GM10248 (cell line): ENCODE results near the gene FNTB.
"Not testable (repeated sequence)": the region's sequence is repeated elsewhere in the genome, so short reads cannot be mapped to it uniquely, and the experiment has no call there.

Experiments
- CTCF ChIA-PET: fragments of 300-600 bp; sonication (Branson Sonifier 250); formaldehyde crosslinking; extraction: SDS; loops from one replicate; lab custom pipeline; 2021; ENCODE audit warnings: antibody characterized with exemption; lab: Yijun Ruan, JAX
- POLR2A ChIA-PET: fragments of 350-650 bp; sonication (Branson Sonifier 250); formaldehyde crosslinking; extraction: SDS; loops from one replicate; lab custom pipeline; 2020; ENCODE audit warnings: antibody characterized with exemption; lab: Yijun Ruan, JAX
- DNase-seq: peaks from one replicate; pipeline ENCODE4 v3.0.0; 2012; ENCODE audit errors: extremely low spot score
- CTCF ChIP-seq: IDR thresholded peaks from 2 replicates; pipeline ENCODE4 v1.5.1; 2012; ENCODE audit warnings: mild to moderate bottlenecking, low read depth; ENCODE audit errors: extremely low read depth, missing control alignments, control extremely low read depth

The FNTB gene

DNA sequence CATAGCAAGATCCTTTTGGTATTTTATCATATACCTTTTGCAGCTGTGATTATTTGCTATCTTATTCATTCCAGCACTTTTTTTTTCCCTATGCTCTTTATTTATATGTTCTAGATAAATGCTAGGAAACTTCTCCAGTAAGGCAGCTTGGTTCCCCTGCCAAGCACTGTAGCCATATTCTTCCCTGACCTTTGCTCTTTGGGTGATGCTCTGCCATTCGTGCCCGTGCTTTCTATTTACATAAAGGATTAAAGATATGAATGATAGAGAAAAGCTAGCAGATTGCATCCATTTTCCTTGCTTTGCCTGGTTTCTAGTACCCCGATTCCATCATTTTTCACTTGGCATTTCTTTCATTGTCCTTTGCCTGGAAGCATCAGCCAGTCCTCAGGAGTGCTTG is 42.2 kb downstream of the FNTB start:
- DNase-seq = no peak
- TF ChIP-seq CTCF = no peak
- POLR2A ChIA-PET = no interaction called here
- CTCF ChIA-PET = interaction anchor here (1.0 to 1.3 kb wide), 3 partner anchors 8 to 26 kb away, joined by 3 to 4 read pairs (median 3); no protein-coding TSS in a partner anchor

GRCh38 chr14:65031321-65031720 is 44.6 kb downstream of the FNTB start:
- CTCF ChIA-PET = interaction anchor here (1.1 to 2.0 kb wide), 2 partner anchors 9 to 11 kb away, joined by 3 to 6 read pairs; no protein-coding TSS in a partner anchor
- POLR2A ChIA-PET, DNase-seq: not testable (repeated sequence)

DNA sequence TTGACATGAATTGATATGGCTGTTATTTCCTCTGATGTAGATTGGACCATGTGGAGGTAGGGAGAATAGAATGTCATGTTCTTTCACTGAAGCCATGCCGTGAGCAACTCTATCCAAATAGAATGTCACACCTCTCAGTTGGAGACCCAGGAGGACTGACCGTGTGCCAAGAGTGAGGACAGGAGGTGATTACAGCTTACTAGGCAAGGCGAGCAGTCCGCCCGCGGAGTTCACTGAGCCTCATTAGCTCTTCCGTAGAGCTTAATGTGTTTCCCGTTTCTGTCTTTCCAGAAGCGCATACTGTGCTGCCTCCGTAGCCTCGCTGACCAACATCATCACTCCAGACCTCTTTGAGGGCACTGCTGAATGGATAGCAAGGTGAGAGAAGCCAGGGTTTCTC is 45.6 kb downstream of the FNTB start:
- no peak for TF ChIP-seq CTCF
- DNase-seq = no peak
- ChIA-PET CTCF (no interaction called here), POLR2A (no interaction called here)

DNA sequence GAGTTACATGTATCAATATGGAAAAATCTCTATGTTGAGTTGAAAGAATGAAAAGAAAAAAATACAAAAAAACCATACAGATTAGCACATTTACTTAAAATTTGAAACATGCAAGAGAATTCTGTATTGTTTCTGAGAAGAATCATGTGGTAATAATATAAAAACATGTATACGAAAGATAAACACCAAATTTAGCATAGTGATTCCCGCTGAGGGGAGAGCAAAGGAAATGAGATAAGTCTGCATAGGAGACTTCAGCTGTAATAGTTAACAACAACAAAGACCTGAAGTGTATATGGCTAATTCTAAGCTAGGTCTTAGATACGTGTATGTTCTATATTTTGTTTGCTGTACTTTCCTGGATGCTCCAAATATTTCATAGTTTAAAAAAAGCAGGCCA is 46.5 kb downstream of the FNTB start:
- DNase-seq = no peak
- ChIA-PET CTCF (interaction anchor here (0.8 to 5.2 kb wide), 3 partner anchors 12 to 16 kb away, joined by 3 to 21 read pairs (median 4); no protein-coding TSS in a partner anchor), POLR2A (no interaction called here)
- TF ChIP-seq CTCF = no peak

GRCh38 chr14:65034021-65034420 is 47.3 kb downstream of the FNTB start:
- ChIA-PET POLR2A (no interaction called here), CTCF (interaction anchor here (0.8 to 5.2 kb wide), 4 partner anchors 10 to 24 kb away, joined by 3 to 21 read pairs (median 3); no protein-coding TSS in a partner anchor)
- TF ChIP-seq CTCF = no peak
- DNase-seq = no peak

GRCh38 chr14:65035049-65035448 is 48.4 kb downstream of the FNTB start:
- TF ChIP-seq CTCF = no peak
- no peak for DNase-seq
- POLR2A ChIA-PET = interaction anchor here (0.7 kb wide), 1 partner anchor 44 kb away, joined by 4 read pairs; no protein-coding TSS in a partner anchor
- CTCF ChIA-PET = interaction anchor here (1.0 to 5.2 kb wide), 3 partner anchors 11 to 25 kb away, joined by 3 to 21 read pairs (median 3); no protein-coding TSS in a partner anchor

- CTCF ChIA-PET = no interaction called here
- no peak for DNase-seq
- TF ChIP-seq CTCF = no peak
- POLR2A ChIA-PET = no interaction called here
Measured at GRCh38 chr14:65038966-65039365, 52.3 kb downstream of the FNTB start.
